ENCODE results near the gene CFL1. TPM values are rescaled to one million over a fixed set of nuclear protein-coding genes. Genes with fewer than 3 reads are reported as not detected.

CFL1 gene
- total RNA-seq, 4 donors from 2014 or later: 227 to 514 (median 399) TPM

DNA sequence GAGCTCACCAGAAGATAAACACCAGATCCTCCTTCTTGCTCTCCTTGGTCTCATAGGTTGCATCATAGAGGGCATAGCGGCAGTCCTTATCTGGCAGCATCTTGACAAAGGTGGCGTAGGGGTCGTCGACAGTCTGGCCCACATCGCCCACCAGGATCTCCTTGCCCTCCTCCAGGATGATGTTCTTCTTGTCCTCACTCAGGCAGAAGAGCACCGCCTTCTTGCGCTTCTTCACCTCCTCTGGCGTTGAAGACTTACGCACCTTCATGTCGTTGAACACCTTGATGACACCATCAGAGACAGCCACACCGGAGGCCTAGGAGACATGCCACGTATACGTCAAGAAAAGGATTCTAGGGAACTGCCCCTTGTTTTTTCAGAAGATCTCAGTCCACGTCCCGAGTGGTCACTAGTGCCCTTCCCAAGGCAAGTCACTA is 2.0 kb downstream of the CFL1 start:
- intact Hi-C loops (cut with DNase I; ENCODE audit: low total_unique reads): no loop called here
- TF ChIP-seq, protein P1, sequence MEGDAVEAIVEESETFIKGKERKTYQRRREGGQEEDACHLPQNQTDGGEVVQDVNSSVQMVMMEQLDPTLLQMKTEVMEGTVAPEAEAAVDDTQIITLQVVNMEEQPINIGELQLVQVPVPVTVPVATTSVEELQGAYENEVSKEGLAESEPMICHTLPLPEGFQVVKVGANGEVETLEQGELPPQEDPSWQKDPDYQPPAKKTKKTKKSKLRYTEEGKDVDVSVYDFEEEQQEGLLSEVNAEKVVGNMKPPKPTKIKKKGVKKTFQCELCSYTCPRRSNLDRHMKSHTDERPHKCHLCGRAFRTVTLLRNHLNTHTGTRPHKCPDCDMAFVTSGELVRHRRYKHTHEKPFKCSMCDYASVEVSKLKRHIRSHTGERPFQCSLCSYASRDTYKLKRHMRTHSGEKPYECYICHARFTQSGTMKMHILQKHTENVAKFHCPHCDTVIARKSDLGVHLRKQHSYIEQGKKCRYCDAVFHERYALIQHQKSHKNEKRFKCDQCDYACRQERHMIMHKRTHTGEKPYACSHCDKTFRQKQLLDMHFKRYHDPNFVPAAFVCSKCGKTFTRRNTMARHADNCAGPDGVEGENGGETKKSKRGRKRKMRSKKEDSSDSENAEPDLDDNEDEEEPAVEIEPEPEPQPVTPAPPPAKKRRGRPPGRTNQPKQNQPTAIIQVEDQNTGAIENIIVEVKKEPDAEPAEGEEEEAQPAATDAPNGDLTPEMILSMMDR (IDR thresholded peaks at IDR 0.05): no peak
- no peak for TF ChIP-seq POLR2A (IDR thresholded peaks at IDR 0.05)
- peak overlapping the region in 1 of 2 donors; percentile 99 for H3K4me3 ChIP-seq
- H3K4me1 ChIP-seq: peaks cover 0 to 6% of the 10 kb centered on the region in 2 donors
- no peaks in the 10 kb centered on the region for H3K36me3 ChIP-seq
- no peaks in the 10 kb centered on the region for H3K27me3 ChIP-seq
- DNase-seq: no peak
- no peaks in the 10 kb centered on the region for H3K9me3 ChIP-seq
- H3K27ac ChIP-seq: no peak overlapping the region

DNA sequence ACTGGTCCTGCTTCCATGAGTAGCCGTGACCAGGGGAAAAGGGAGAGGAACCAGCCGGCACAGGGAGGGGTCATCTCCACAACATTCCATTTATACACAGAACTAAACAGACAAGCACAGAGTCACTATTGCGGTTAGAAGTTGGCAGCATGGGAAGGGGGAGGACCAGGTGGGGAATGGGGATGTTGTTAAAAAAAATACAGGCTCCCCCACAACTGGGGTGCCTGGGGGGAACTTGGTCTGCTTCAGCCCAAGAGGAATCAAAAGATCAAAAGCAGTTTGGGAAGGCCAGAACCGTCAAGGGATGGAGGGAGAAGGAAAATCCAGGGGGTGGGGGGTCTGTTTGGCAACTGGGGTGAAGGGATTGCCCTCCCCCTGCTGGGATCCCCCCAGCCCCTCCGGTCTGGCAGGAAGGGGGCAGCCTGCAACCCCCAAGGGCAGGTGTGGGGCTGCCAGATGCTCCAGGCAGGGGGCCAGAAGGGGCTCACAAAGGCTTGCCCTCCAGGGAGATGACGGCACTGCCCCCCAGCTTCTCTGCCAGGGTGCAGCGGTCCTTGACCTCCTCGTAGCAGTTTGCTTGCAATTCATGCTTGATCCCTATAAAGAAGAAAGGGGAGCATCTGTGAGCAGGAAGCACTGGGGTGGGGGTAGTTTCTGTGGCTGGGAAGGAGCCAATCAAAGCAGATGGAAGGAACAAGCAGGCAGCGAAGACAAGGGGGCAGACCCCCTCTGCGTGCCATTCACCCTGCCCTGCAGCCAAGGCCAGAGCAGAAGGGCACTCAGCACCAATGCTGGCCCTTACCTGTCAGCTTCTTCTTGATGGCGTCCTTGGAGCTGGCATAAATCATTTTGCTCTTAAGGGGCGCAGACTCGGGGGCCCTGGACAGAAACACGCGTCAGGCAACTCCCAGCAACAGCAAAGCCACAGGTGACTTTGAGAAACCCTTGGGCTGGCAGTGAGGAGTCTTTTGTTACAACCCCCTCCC is 2.8 kb downstream of the CFL1 start:
- Histone ChIP-seq H3K4me3 (no peak overlapping the region), H3K27ac (no peak overlapping the region), H3K36me3 (no peaks in the 10 kb centered on the region), H3K4me1 (peaks cover 0 to 6% of the 10 kb centered on the region in 2 donors), H3K27me3 (no peaks in the 10 kb centered on the region), H3K9me3 (no peaks in the 10 kb centered on the region)
- TF ChIP-seq POLR2A (IDR thresholded peaks at IDR 0.05): no peak
- TF ChIP-seq, protein P1 (IDR thresholded peaks at IDR 0.05): no peak
- no peak for DNase-seq
- intact Hi-C loops (cut with DNase I; ENCODE audit: low total_unique reads): no loop called here

DNA sequence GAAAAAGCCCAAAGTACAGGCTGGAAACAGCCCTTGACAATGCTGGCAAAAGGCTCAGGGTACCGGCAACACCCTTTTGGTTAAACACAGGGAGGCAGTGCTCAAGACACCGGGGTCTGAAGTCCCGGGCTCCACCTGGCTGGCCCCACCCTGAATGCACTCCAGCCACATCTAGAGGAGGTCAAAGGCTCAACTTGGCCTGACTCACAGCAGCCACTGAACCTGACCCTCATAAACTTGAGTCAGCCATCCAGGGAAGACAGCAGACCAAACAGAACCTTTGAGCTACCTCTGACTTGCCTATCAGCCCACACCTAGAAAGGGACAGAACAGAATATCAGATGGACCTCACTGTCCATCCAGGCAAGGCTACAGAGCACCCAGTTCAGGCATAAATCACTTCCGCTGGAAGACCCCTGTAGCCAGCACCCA is 3.8 kb downstream of the CFL1 start:
- Histone ChIP-seq H3K4me1 (peaks cover 0 to 6% of the 10 kb centered on the region in 2 donors), H3K27me3 (no peaks in the 10 kb centered on the region), H3K36me3 (no peaks in the 10 kb centered on the region), H3K27ac (no peak overlapping the region), H3K9me3 (no peaks in the 10 kb centered on the region), H3K4me3 (no peak overlapping the region)
- DNase-seq: no peak
- TF ChIP-seq, protein P1 (IDR thresholded peaks at IDR 0.05): no peak
- no peak for TF ChIP-seq POLR2A (IDR thresholded peaks at IDR 0.05)
- intact Hi-C loops (cut with DNase I; ENCODE audit: low total_unique reads): no loop called here

DNA sequence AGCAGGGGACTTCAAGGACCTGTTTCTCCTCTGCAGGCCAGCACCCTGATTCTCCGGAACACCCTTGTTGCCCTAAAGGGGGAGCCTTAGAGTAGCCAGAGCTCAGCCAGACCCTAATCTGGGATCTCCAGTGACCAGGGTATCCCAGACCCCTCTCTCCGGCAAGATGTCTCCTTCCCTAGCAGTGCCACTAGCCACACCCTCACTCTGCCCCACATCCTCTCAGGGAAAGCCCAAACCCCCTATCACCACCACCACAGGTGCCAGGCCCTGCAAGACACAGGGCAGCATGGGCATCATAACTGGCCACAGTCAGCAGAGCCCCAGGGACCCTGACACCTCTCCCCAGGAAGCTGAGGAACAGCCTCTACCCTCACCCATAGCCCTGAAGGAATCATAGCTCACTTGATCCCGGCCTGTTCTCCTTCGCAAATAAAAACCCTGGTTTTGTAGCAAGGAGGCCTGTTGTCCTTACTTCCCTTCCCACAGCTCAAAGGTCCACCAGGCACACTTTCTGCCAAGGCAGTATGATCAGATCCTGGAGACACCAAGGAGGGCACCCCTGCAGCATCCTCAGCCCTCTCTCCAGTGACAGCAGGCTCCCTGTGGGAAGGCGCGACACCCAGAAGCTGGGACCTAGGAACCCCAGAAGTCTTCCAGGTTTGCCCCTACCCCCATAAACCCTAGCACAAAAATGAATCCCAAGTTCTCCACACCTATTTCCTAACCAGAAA is 4.6 kb downstream of the CFL1 start:
- Histone ChIP-seq H3K27me3 (no peaks in the 10 kb centered on the region), H3K4me3 (no peak overlapping the region), H3K4me1 (peaks cover 0 to 6% of the 10 kb centered on the region in 2 donors), H3K36me3 (no peaks in the 10 kb centered on the region), H3K27ac (no peak overlapping the region), H3K9me3 (no peaks in the 10 kb centered on the region)
- intact Hi-C loops (cut with DNase I; ENCODE audit: low total_unique reads): no loop called here
- TF ChIP-seq POLR2A (IDR thresholded peaks at IDR 0.05): no peak
- TF ChIP-seq, protein P1 (IDR thresholded peaks at IDR 0.05): no peak
- DNase-seq: no peak
